NCI-H128 (cell line): Measurements from ENCODE around the gene TMPRSS11B.
"Not testable (repeated sequence)": the region's sequence is repeated elsewhere in the genome, so short reads cannot be mapped to it uniquely, and the experiment has no call there.

Experiments used
- DNase-seq: peaks from one replicate; lab custom pipeline; 2025; ENCODE audit not compliant: unreplicated experiment; lab: John Stamatoyannopoulos, UW

TMPRSS11B gene

GRCh38 chr4:68228568-68228967 is 16.9 kb downstream of the TMPRSS11B start:
- no peak for DNase-seq

- DNase-seq = no peak
Measured at GRCh38 chr4:68218044-68218443, 27.4 kb downstream of the TMPRSS11B start.

GRCh38 chr4:68216501-68216900 is 29.0 kb downstream of the TMPRSS11B start:
- DNase-seq = no peak

GRCh38 chr4:68209003-68209402 is 36.5 kb downstream of the TMPRSS11B start:
- no peak for DNase-seq

- not testable (repeated sequence) for DNase-seq
Measured at GRCh38 chr4:68194305-68194704, 51.2 kb downstream of the TMPRSS11B start.

GRCh38 chr4:68193194-68193593 is 52.3 kb downstream of the TMPRSS11B start:
- DNase-seq = no peak

- DNase-seq = no peak
Measured at GRCh38 chr4:68187145-68187544, 58.3 kb downstream of the TMPRSS11B start.

GRCh38 chr4:68184923-68185322 is 60.6 kb downstream of the TMPRSS11B start:
- DNase-seq = no peak

GRCh38 chr4:68183417-68183816 is 62.1 kb downstream of the TMPRSS11B start:
- no peak for DNase-seq

- DNase-seq = no peak
Measured at GRCh38 chr4:68182382-68182820, 63.1 kb downstream of the TMPRSS11B start.

GRCh38 chr4:68180849-68181526 is 64.5 kb downstream of the TMPRSS11B start:
- DNase-seq = no peak

- DNase-seq = no peak
Measured at GRCh38 chr4:68176904-68177303, 68.6 kb downstream of the TMPRSS11B start.
